ENCODE measurements around the gene SAXO1. TPM values are rescaled to one million over a fixed set of nuclear protein-coding genes. Genes with fewer than 3 reads are reported as not detected.

SAXO1 gene
- total RNA-seq, 4 donors from 2014 or later = 0.39 TPM; not detected in 3

DNA sequence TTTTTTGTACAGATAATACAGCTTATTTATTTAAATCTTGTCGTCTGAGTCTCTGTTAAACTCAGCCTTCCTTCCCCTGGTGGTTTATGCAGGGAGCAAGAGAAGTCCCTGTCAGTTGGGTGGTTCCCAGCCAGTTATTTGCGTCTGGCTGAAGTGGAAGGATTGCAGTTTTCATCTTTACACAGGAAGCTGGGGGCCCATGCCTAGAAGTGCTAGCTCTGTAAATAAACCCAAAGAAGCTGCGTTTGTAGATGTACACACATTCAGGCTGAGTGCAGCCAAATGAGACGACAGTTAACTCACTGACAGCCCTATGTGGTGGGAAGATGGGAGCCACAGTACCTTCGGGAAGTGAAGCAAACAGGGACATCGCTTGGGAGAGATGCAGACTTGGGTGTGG lies 122.1 kb downstream of the SAXO1 start:
- TF ChIP-seq POLR2AphosphoS5 (IDR thresholded peaks at IDR 0.05) = no peak
- TF ChIP-seq, protein P1, sequence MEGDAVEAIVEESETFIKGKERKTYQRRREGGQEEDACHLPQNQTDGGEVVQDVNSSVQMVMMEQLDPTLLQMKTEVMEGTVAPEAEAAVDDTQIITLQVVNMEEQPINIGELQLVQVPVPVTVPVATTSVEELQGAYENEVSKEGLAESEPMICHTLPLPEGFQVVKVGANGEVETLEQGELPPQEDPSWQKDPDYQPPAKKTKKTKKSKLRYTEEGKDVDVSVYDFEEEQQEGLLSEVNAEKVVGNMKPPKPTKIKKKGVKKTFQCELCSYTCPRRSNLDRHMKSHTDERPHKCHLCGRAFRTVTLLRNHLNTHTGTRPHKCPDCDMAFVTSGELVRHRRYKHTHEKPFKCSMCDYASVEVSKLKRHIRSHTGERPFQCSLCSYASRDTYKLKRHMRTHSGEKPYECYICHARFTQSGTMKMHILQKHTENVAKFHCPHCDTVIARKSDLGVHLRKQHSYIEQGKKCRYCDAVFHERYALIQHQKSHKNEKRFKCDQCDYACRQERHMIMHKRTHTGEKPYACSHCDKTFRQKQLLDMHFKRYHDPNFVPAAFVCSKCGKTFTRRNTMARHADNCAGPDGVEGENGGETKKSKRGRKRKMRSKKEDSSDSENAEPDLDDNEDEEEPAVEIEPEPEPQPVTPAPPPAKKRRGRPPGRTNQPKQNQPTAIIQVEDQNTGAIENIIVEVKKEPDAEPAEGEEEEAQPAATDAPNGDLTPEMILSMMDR (IDR thresholded peaks at IDR 0.05) = no peak
- no peak for TF ChIP-seq POLR2A (IDR thresholded peaks at IDR 0.05)
- TF ChIP-seq EP300 (IDR thresholded peaks at IDR 0.05) = no peak
- Histone ChIP-seq H3K4me1 (peaks cover 0 to 3% (median 0%) of the 10 kb centered on the region in 3 donors), H3K4me3 (no peak overlapping the region), H3K27ac (no peak overlapping the region), H3K9me3 (no peaks in the 10 kb centered on the region), H3K36me3 (peaks cover 0 to 36% of the 10 kb centered on the region in 2 donors), H3K27me3 (no peaks in the 10 kb centered on the region)
- ATAC-seq = no peak
- 44 to 52% methylated on average over 5 of the region's 6 CpGs for WGBS, 2 donors (ENCODE audit: low coverage in 1 of 2)

DNA sequence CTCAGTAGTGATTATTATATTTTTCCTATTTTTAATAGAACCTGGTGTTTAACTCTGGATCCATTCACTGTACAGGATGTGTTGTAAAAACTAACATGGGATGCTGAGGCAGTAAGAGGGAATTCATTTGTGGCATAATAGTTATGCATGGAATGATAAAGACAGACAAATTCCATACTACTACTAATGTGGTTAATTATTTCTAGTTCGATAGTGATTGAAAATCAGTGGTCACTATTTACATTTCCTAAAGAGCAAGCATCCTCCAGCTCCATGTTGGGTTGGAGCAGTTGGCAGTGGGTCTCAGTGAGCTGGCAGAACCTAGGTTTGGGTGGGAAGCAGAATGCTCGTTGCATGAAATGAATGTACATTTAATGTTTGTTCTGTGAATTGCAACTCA lies 122.6 kb downstream of the SAXO1 start:
- no peak for TF ChIP-seq EP300 (IDR thresholded peaks at IDR 0.05)
- TF ChIP-seq, protein P1 (IDR thresholded peaks at IDR 0.05) = no peak
- TF ChIP-seq POLR2AphosphoS5 (IDR thresholded peaks at IDR 0.05) = no peak
- no peak for TF ChIP-seq POLR2A (IDR thresholded peaks at IDR 0.05)
- Histone ChIP-seq H3K27ac (no peak overlapping the region), H3K4me3 (no peak overlapping the region), H3K4me1 (peaks cover 0 to 3% (median 0%) of the 10 kb centered on the region in 3 donors), H3K27me3 (no peaks in the 10 kb centered on the region), H3K36me3 (peaks cover 0 to 41% of the 10 kb centered on the region in 2 donors), H3K9me3 (no peaks in the 10 kb centered on the region)
- WGBS, 2 donors (ENCODE audit: low coverage in 1 of 2) = 39 to 42% methylated on average over 2 of the region's 2 CpGs
- ATAC-seq = no peak

DNA sequence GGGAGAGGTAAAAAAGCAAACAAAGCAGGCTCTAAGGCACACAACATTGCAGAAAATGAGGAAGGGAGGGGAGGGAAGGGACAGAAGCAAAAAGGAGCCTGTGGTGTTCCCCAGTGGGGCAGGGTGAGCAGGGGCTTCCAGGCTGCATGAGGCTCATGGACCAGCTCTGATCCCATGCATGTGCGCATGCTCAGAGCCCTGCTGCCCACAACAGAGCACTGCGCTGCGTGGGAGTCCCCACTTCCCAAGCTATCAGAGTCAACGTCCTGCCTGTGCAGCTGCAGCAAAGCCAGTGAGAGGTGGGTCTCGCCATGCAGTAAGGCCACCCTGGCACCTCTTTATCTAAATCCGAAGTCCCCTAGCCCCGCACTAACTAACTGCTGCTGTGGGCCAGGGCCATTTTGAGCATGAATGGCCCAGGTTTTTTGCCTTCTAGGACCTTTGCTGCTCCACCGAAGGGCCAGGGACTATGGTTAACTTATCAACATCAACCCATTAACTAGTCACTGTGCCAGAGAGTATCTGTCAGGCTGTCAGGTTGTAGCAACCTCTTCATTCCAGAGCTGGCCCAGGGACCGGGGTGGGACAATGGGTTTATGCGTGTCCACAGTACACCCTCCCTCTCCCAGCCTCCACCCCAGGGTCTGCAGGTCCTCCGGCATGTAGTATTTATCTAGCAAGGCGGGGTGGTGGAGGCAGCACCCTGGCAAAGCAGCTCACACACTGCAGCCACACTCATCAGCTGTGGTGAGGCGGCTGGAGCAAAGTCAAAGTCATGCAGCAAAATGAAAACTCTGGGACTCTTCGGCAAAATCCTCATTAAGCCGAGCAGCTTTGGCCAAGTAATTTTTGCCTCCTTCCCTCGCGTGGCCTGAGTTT lies 123.6 kb downstream of the SAXO1 start:
- Histone ChIP-seq H3K4me1 (peaks cover 0 to 3% (median 0%) of the 10 kb centered on the region in 3 donors), H3K27me3 (no peaks in the 10 kb centered on the region), H3K36me3 (peaks cover 0 to 47% of the 10 kb centered on the region in 2 donors), H3K4me3 (no peak overlapping the region), H3K9me3 (no peaks in the 10 kb centered on the region), H3K27ac (no peak overlapping the region)
- TF ChIP-seq EP300 (IDR thresholded peaks at IDR 0.05) (no peak), POLR2AphosphoS5 (IDR thresholded peaks at IDR 0.05) (no peak), POLR2A (IDR thresholded peaks at IDR 0.05) (no peak)
- TF ChIP-seq, protein P1 (IDR thresholded peaks at IDR 0.05) = no peak
- ATAC-seq = no peak
- WGBS, 2 donors (ENCODE audit: low coverage in 1 of 2) = 89 to 90% methylated on average over 4 to 6 of the region's 17 CpGs

DNA sequence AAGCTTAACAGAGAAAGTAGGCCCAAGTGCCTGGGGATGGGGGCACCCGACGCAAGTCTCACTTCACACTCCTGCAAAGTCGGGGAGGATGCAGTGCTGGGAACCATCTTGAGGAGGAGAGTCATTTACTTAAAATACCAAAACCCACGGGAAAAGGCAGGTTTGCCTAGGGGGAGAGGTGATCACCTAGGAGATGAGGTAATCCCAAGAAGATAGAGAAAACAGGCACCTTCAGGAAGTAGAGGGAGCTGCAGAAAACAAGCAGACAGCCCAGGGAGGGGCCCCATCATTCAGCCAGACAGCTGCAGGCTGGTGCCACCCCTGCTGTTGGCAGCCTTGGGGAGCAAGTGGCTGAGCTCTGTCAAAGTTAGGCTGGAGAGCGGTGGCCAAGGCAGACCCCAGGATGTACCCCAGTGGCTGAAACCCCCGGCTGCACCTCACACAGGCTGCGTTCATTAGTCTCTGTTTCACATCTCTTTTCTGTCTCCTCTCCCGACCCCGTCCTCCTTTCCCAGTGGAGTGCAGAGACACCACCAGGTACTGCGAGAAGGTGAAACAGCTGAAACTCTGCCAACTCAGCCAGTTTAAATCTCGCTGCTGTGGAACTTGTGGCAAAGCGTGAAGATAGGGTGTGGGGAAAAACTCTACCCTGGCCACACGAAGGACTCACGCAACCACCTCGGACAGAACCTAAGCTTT lies 124.9 kb downstream of the SAXO1 start:
- no peak overlapping the region for H3K4me3 ChIP-seq
- TF ChIP-seq, protein P1 (IDR thresholded peaks at IDR 0.05) = no peak
- no peak for TF ChIP-seq EP300 (IDR thresholded peaks at IDR 0.05)
- TF ChIP-seq POLR2A (IDR thresholded peaks at IDR 0.05) = no peak
- TF ChIP-seq POLR2AphosphoS5 (IDR thresholded peaks at IDR 0.05) = no peak
- no peaks in the 10 kb centered on the region for H3K27me3 ChIP-seq
- no peak for ATAC-seq
- no peaks in the 10 kb centered on the region for H3K9me3 ChIP-seq
- peaks cover 0 to 47% of the 10 kb centered on the region in 2 donors for H3K36me3 ChIP-seq
- WGBS, 2 donors (ENCODE audit: low coverage in 1 of 2) = 75 to 84% methylated on average over 4 to 7 of the region's 15 CpGs
- no peak overlapping the region for H3K27ac ChIP-seq
- H3K4me1 ChIP-seq = peaks cover 0 to 3% (median 0%) of the 10 kb centered on the region in 3 donors

All from gastroesophageal sphincter (tissue), 4 donors.